DMS 273 (cell line): ENCODE data around the gene GARIN5B.

Experiments
- DNase-seq: peaks from one replicate; lab custom pipeline; 2025; ENCODE audit not compliant: unreplicated experiment; lab: John Stamatoyannopoulos, UW

Gene GARIN5B

GRCh38 chr19:55389386-55390317 is 26.6 kb upstream of the GARIN5B start:
- no peak for DNase-seq

- no peak for DNase-seq
Measured at GRCh38 chr19:55387736-55388497, 24.9 kb upstream of the GARIN5B start.

- DNase-seq = no peak
Measured at GRCh38 chr19:55386493-55386971, 23.5 kb upstream of the GARIN5B start.

- peak; percentile 100 for DNase-seq
Measured at GRCh38 chr19:55385724-55386492, 22.8 kb upstream of the GARIN5B start, which contains the start of gene RPL28. TSS of gene RPL28 (plus strand) at chr19:55385932. CDS start at chr19:55386358, 426 bp downstream.

- DNase-seq = peak; percentile 99
Measured at GRCh38 chr19:55384920-55385723, 22.1 kb upstream of the GARIN5B start.

GRCh38 chr19:55384131-55384919 is 21.3 kb upstream of the GARIN5B start, which contains the start of gene TMEM238:
TSS of gene TMEM238 (minus strand) at chr19:55384292. CDS start at chr19:55384259, 33 bp downstream.
- DNase-seq = peak; percentile 65

GRCh38 chr19:55383279-55384130 is 20.4 kb upstream of the GARIN5B start:
- DNase-seq = peak; percentile 90

- no peak for DNase-seq
Measured at GRCh38 chr19:55382522-55383054, 19.5 kb upstream of the GARIN5B start.

- DNase-seq = no peak
Measured at GRCh38 chr19:55382013-55382412, 19.0 kb upstream of the GARIN5B start.

- DNase-seq = peak; percentile 87
Measured at GRCh38 chr19:55379174-55379573, 16.1 kb upstream of the GARIN5B start.

- peak; percentile 42 for DNase-seq
Measured at GRCh38 chr19:55377356-55378131, 14.5 kb upstream of the GARIN5B start.

- DNase-seq = peak; percentile 40
Measured at GRCh38 chr19:55376241-55376933, 13.3 kb upstream of the GARIN5B start, which contains the start of gene TMEM190. TSS of gene TMEM190 (plus strand) at chr19:55376826. CDS start at chr19:55376854, 28 bp downstream.

DNA sequence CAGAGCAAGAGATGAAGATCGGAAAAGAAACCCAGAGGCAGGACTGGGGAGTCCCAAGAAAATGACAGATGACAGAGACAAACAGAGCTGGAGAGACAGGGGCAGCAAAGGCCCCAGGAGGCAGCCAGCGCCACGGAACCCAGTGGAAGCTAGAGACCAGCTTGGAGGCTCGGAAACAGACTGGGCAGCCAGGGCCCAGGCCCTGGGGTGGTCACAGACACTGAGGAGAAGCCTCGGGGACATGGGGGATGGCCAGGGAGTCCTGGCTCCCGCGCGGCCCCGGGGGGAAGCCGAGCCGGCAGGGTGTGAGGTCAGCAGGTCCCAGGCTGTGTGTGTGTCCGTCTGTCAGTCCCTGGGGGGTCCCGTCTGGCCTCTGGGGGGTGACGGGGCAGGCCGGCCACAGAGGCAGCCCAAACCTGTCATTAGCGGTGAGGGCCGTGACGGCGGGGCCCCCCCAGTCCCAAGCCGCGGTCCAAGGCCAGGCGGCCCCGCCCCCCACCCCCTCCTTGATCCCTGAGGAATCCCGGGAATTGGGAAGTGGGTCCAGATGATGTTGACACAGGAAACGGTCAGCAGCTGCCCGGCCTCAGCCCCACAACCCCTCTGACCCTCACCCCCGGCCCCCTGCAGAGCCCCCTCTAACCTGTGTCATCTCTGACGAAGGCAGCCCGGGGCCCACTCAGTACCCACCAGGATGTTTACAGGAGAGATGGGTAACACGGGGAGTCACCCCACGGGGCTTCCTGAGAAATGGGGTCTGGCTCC is 11.1 kb upstream of the GARIN5B start:
- peak; percentile 27 for DNase-seq

- no peak for DNase-seq
Measured at GRCh38 chr19:55373306-55373992, 10.4 kb upstream of the GARIN5B start.
